ENCODE results near the gene NR2E1.

NR2E1 gene

GRCh38 chr6:108134213-108134970, 31.4 kb upstream of the NR2E1 start:
- Histone ChIP-seq H3K14ac (ENCODE audit: low read length) (no peak overlapping the region), H3K79me2 (ENCODE audit: control insufficient read depth, insufficient read depth, low read length, poor library complexity) (no peaks in the 10 kb centered on the region), H3K36me3 (ENCODE audit: control insufficient read depth in 1 of 2, insufficient read depth in 2 of 2, low read length in 2 of 2) (no peaks in the 10 kb centered on the region), H4K91ac (ENCODE audit: low read depth, low read length) (no peak overlapping the region), H4K12ac (ENCODE audit: low read depth, low read length) (no peak overlapping the region), H3K4ac (ENCODE audit: low read depth, low read length) (no peak overlapping the region), H3K27ac (ENCODE audit: low read depth, low read length) (peak overlapping the region; percentile 3), H3K23ac (ENCODE audit: low read length) (no peak overlapping the region), H2BK12ac (ENCODE audit: low read length) (no peak overlapping the region), H3K4me2 (ENCODE audit: low read length) (peak overlapping the region; percentile 66), H2AFZ (ENCODE audit: insufficient read depth, low read length, poor library complexity) (no peak overlapping the region), H3K18ac (ENCODE audit: low read length) (no peak overlapping the region), H4K8ac (ENCODE audit: low read depth, low read length) (no peak overlapping the region), H2AK5ac (ENCODE audit: low read length) (no peak overlapping the region), H3K9me3 (ENCODE audit: insufficient read depth, low read depth, low read length) (no peaks in the 10 kb centered on the region), H2BK5ac (ENCODE audit: low read depth, low read length, poor library complexity) (no peak overlapping the region), H3K9ac (ENCODE audit: low read length) (no peak overlapping the region), H2BK120ac (ENCODE audit: insufficient read depth, low read length, poor library complexity) (no peak overlapping the region), H3K4me3 (ENCODE audit: low read depth, low read length) (no peak overlapping the region), H3K79me1 (ENCODE audit: low read length) (peaks cover 4% of the 10 kb centered on the region), H3K4me1 (ENCODE audit: control insufficient read depth in 1 of 2, insufficient read depth in 2 of 2, low read length in 2 of 2) (peaks cover 4 to 6% of the 10 kb centered on the region in 2 experiments), H3K27me3 (ENCODE audit: insufficient read depth, low read length) (peaks cover 5% of the 10 kb centered on the region)
- DNase-seq, result no peak
- WGBS (ENCODE audit: extremely low coverage, insufficient coverage, insufficient read length), result no CpG with 5 or more reads among the region's 18 CpGs

DNA sequence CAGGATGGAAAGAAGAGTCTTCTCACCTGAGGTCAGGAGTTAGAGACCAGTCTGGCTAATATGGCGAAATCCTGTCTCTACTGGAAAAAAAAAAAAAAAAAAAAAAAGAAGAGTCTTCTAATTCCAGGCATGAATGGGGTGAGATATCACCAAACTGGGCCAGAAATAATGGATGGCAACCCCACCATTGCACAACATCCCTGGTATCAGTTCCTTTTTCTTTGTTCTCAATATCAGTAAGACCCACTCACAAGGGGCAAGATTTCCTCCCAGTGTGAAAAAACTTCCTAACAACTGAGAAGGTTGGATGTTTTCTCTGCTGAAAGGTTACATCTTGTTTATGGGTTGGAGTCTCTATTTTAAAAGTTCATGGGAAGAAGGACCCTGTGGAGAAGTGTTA, 23.6 kb upstream of the NR2E1 start:
- H2AFZ ChIP-seq (ENCODE audit: insufficient read depth, low read length, poor library complexity), result no peak overlapping the region
- H3K27ac ChIP-seq (ENCODE audit: low read depth, low read length), result no peak overlapping the region
- DNase-seq, result no peak
- H3K27me3 ChIP-seq (ENCODE audit: insufficient read depth, low read length), result no peaks in the 10 kb centered on the region
- no peak overlapping the region for H2BK120ac ChIP-seq (ENCODE audit: insufficient read depth, low read length, poor library complexity)
- H3K9ac ChIP-seq (ENCODE audit: low read length), result no peak overlapping the region
- no peak overlapping the region for H4K91ac ChIP-seq (ENCODE audit: low read depth, low read length)
- no peak overlapping the region for H4K12ac ChIP-seq (ENCODE audit: low read depth, low read length)
- no peak overlapping the region for H2AK5ac ChIP-seq (ENCODE audit: low read length)
- H2BK12ac ChIP-seq (ENCODE audit: low read length), result no peak overlapping the region
- no peak overlapping the region for H3K23ac ChIP-seq (ENCODE audit: low read length)
- H3K18ac ChIP-seq (ENCODE audit: low read length), result no peak overlapping the region
- H4K8ac ChIP-seq (ENCODE audit: low read depth, low read length), result no peak overlapping the region
- no peaks in the 10 kb centered on the region for H3K9me3 ChIP-seq (ENCODE audit: insufficient read depth, low read depth, low read length)
- no peaks in the 10 kb centered on the region for H3K79me2 ChIP-seq (ENCODE audit: control insufficient read depth, insufficient read depth, low read length, poor library complexity)
- H3K4me2 ChIP-seq (ENCODE audit: low read length), result no peak overlapping the region
- H3K14ac ChIP-seq (ENCODE audit: low read length), result no peak overlapping the region
- H2BK5ac ChIP-seq (ENCODE audit: low read depth, low read length, poor library complexity), result no peak overlapping the region
- H3K79me1 ChIP-seq (ENCODE audit: low read length), result no peaks in the 10 kb centered on the region
- H3K4me1 ChIP-seq (ENCODE audit: control insufficient read depth in 1 of 2, insufficient read depth in 2 of 2, low read length in 2 of 2), result no peaks in the 10 kb centered on the region
- no peak overlapping the region for H3K4me3 ChIP-seq (ENCODE audit: low read depth, low read length)
- no peaks in the 10 kb centered on the region for H3K36me3 ChIP-seq (ENCODE audit: control insufficient read depth in 1 of 2, insufficient read depth in 2 of 2, low read length in 2 of 2)
- WGBS (ENCODE audit: extremely low coverage, insufficient coverage, insufficient read length), result no CpG with 5 or more reads among the region's 1 CpG
- H3K4ac ChIP-seq (ENCODE audit: low read depth, low read length), result no peak overlapping the region

GRCh38 chr6:108145639-108146038, 20.2 kb upstream of the NR2E1 start:
- Histone ChIP-seq H3K27ac (ENCODE audit: low read depth, low read length) (no peak overlapping the region), H3K4me3 (ENCODE audit: low read depth, low read length) (no peak overlapping the region), H3K9me3 (ENCODE audit: insufficient read depth, low read depth, low read length) (no peaks in the 10 kb centered on the region), H2AK5ac (ENCODE audit: low read length) (no peak overlapping the region), H3K4me1 (ENCODE audit: control insufficient read depth in 1 of 2, insufficient read depth in 2 of 2, low read length in 2 of 2) (no peaks in the 10 kb centered on the region), H3K18ac (ENCODE audit: low read length) (no peak overlapping the region), H4K8ac (ENCODE audit: low read depth, low read length) (no peak overlapping the region), H3K27me3 (ENCODE audit: insufficient read depth, low read length) (no peaks in the 10 kb centered on the region), H2BK12ac (ENCODE audit: low read length) (no peak overlapping the region), H3K14ac (ENCODE audit: low read length) (no peak overlapping the region), H3K23ac (ENCODE audit: low read length) (no peak overlapping the region), H3K9ac (ENCODE audit: low read length) (no peak overlapping the region), H4K91ac (ENCODE audit: low read depth, low read length) (no peak overlapping the region), H3K79me1 (ENCODE audit: low read length) (no peaks in the 10 kb centered on the region), H3K79me2 (ENCODE audit: control insufficient read depth, insufficient read depth, low read length, poor library complexity) (no peaks in the 10 kb centered on the region), H2AFZ (ENCODE audit: insufficient read depth, low read length, poor library complexity) (no peak overlapping the region), H4K12ac (ENCODE audit: low read depth, low read length) (no peak overlapping the region), H3K36me3 (ENCODE audit: control insufficient read depth in 1 of 2, insufficient read depth in 2 of 2, low read length in 2 of 2) (no peaks in the 10 kb centered on the region), H3K4ac (ENCODE audit: low read depth, low read length) (no peak overlapping the region), H3K4me2 (ENCODE audit: low read length) (no peak overlapping the region), H2BK5ac (ENCODE audit: low read depth, low read length, poor library complexity) (no peak overlapping the region), H2BK120ac (ENCODE audit: insufficient read depth, low read length, poor library complexity) (no peak overlapping the region)
- DNase-seq, result no peak
- no CpG with 5 or more reads among the region's 6 CpGs for WGBS (ENCODE audit: extremely low coverage, insufficient coverage, insufficient read length)

DNA sequence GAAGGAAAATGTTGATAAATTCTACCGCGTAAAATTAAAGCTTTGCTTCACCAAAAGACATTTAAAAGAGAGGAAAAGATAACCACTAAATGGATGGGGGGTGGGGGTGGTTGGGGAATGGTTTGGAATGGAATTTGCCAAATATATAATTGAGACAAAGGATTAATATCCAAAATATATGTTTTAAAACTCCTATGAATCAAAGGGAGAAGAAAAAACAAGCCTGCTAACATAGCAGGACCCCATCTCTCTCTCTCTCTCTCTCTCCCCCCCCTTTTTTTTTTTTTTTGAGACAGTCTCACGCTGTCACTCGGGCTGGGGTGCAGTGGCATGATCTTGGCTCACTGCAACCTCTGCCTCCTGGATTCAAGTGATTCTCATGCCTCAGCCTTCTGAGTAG, 13.4 kb upstream of the NR2E1 start:
- Histone ChIP-seq H3K23ac (ENCODE audit: low read length) (no peak overlapping the region), H3K9ac (ENCODE audit: low read length) (no peak overlapping the region), H2BK120ac (ENCODE audit: insufficient read depth, low read length, poor library complexity) (no peak overlapping the region), H2AK5ac (ENCODE audit: low read length) (no peak overlapping the region), H2BK5ac (ENCODE audit: low read depth, low read length, poor library complexity) (no peak overlapping the region), H3K4me3 (ENCODE audit: low read depth, low read length) (no peak overlapping the region), H3K4ac (ENCODE audit: low read depth, low read length) (no peak overlapping the region), H4K91ac (ENCODE audit: low read depth, low read length) (no peak overlapping the region), H3K79me1 (ENCODE audit: low read length) (no peaks in the 10 kb centered on the region), H3K9me3 (ENCODE audit: insufficient read depth, low read depth, low read length) (no peaks in the 10 kb centered on the region), H3K18ac (ENCODE audit: low read length) (no peak overlapping the region), H3K4me2 (ENCODE audit: low read length) (no peak overlapping the region), H2BK12ac (ENCODE audit: low read length) (no peak overlapping the region), H3K36me3 (ENCODE audit: control insufficient read depth in 1 of 2, insufficient read depth in 2 of 2, low read length in 2 of 2) (no peaks in the 10 kb centered on the region), H4K8ac (ENCODE audit: low read depth, low read length) (no peak overlapping the region), H3K27me3 (ENCODE audit: insufficient read depth, low read length) (peaks cover 14% of the 10 kb centered on the region), H4K12ac (ENCODE audit: low read depth, low read length) (no peak overlapping the region), H3K79me2 (ENCODE audit: control insufficient read depth, insufficient read depth, low read length, poor library complexity) (no peaks in the 10 kb centered on the region), H3K27ac (ENCODE audit: low read depth, low read length) (no peak overlapping the region), H3K4me1 (ENCODE audit: control insufficient read depth in 1 of 2, insufficient read depth in 2 of 2, low read length in 2 of 2) (peaks cover 2% of the 10 kb centered on the region in 2 experiments), H3K14ac (ENCODE audit: low read length) (no peak overlapping the region), H2AFZ (ENCODE audit: insufficient read depth, low read length, poor library complexity) (no peak overlapping the region)
- no CpG with 5 or more reads among the region's 4 CpGs for WGBS (ENCODE audit: extremely low coverage, insufficient coverage, insufficient read length)
- DNase-seq, result no peak

All from trophoblast cell (in vitro differentiated cells and primary cell).